Osteocyte (in vitro differentiated cells): Measurements from ENCODE around the gene HOGA1. TPM values are rescaled to one million over a fixed set of nuclear protein-coding genes. Genes with fewer than 3 reads are reported as not detected.
"Not testable (repeated sequence)": the region's sequence is repeated elsewhere in the genome, so short reads cannot be mapped to it uniquely, and the experiment has no call there.

ENCODE experiments used
- DNase-seq: peaks from one replicate; pipeline ENCODE4 v3.0.0; 2021; ENCODE audit warnings: mixed read lengths; ENCODE audit not compliant: unreplicated experiment; ENCODE audit errors: extremely low spot score
- H3K27ac Mint-ChIP-seq: one replicate; pipeline ENCODE4 v1.8.0; 2021; ENCODE audit warnings: mild to moderate bottlenecking, mixed read lengths; ENCODE audit not compliant: unreplicated experiment
- H3K27me3 Mint-ChIP-seq: one replicate; pipeline ENCODE4 v1.8.0; 2021; ENCODE audit warnings: mixed read lengths; ENCODE audit not compliant: unreplicated experiment
- H3K36me3 Mint-ChIP-seq: one replicate; pipeline ENCODE4 v1.8.0; 2021; ENCODE audit warnings: mixed read lengths; ENCODE audit not compliant: unreplicated experiment
- H3K4me1 Mint-ChIP-seq: one replicate; pipeline ENCODE4 v1.8.0; 2021; ENCODE audit warnings: mixed read lengths; ENCODE audit not compliant: unreplicated experiment
- H3K4me3 Mint-ChIP-seq: one replicate; pipeline ENCODE4 v1.8.0; 2021; ENCODE audit warnings: mild to moderate bottlenecking, moderate library complexity, mixed read lengths; ENCODE audit not compliant: unreplicated experiment
- H3K9me3 Mint-ChIP-seq: one replicate; pipeline ENCODE4 v1.8.0; 2021; ENCODE audit warnings: mixed read lengths; ENCODE audit not compliant: unreplicated experiment
- CTCF ChIP-seq: fragments of 200-600 bp; sonication (generic); IDR thresholded peaks from 2 replicates; pipeline ENCODE4 v1.5.0; 2021; ENCODE audit warnings: antibody characterized with exemption, mild to moderate bottlenecking, moderate library complexity
- total RNA-seq: library from RNA; stranded (reverse); gene quantifications from 2 replicates; pipeline ENCODE4 v1.2.1, GENCODE V29; 2021

The HOGA1 gene
- total RNA-seq, 1 donor from 2014 or later: not detected

GRCh38 chr10:97573672-97574071, 10.5 kb upstream of the HOGA1 start:
- Mint-ChIP-seq H3K4me3 (no peak overlapping the region), H3K27me3 (no peaks in the 10 kb centered on the region)

GRCh38 chr10:97574374-97575126, 9.6 kb upstream of the HOGA1 start:
- Mint-ChIP-seq H3K9me3 (no peaks in the 10 kb centered on the region), H3K4me1 (peaks cover 54% of the 10 kb centered on the region), H3K36me3 (peaks cover 2% of the 10 kb centered on the region), H3K4me3 (no peak overlapping the region), H3K27ac (peak overlapping the region; percentile 78), H3K27me3 (no peaks in the 10 kb centered on the region)
- no peak for TF ChIP-seq CTCF
- peak; percentile 91 for DNase-seq

More at GRCh38 chr10:97573672-97574071, 10.5 kb upstream of the HOGA1 start:
- TF ChIP-seq CTCF: no peak
- Mint-ChIP-seq H3K9me3 (no peaks in the 10 kb centered on the region), H3K4me1 (peaks cover 54% of the 10 kb centered on the region), H3K36me3 (peaks cover 4% of the 10 kb centered on the region), H3K27ac (no peak overlapping the region)
- no peak for DNase-seq

GRCh38 chr10:97575127-97575668, 9.0 kb upstream of the HOGA1 start:
- Mint-ChIP-seq H3K4me3 (no peak overlapping the region), H3K27me3 (no peaks in the 10 kb centered on the region), H3K4me1 (peaks cover 54% of the 10 kb centered on the region), H3K27ac (peak overlapping the region; percentile 41), H3K9me3 (no peaks in the 10 kb centered on the region), H3K36me3 (no peaks in the 10 kb centered on the region)
- no peak for TF ChIP-seq CTCF
- DNase-seq: no peak

- H3K9me3 Mint-ChIP-seq, DNase-seq, H3K4me3 Mint-ChIP-seq, H3K27ac Mint-ChIP-seq, H3K27me3 Mint-ChIP-seq, H3K36me3 Mint-ChIP-seq: not testable (repeated sequence)
- peaks cover 47% of the 10 kb centered on the region for H3K4me1 Mint-ChIP-seq
Measured at GRCh38 chr10:97576487-97576886, 7.7 kb upstream of the HOGA1 start.

- Mint-ChIP-seq H3K4me1 (peaks cover 36% of the 10 kb centered on the region), H3K27ac (no peak overlapping the region), H3K36me3 (no peaks in the 10 kb centered on the region), H3K27me3 (no peaks in the 10 kb centered on the region), H3K9me3 (no peaks in the 10 kb centered on the region), H3K4me3 (no peak overlapping the region)
- TF ChIP-seq CTCF: no peak
- no peak for DNase-seq
Measured at GRCh38 chr10:97577701-97578100, 6.5 kb upstream of the HOGA1 start.
